Chondrocyte (in vitro differentiated cells): ENCODE data around the gene CDHR3. TPM values are rescaled to one million over a fixed set of nuclear protein-coding genes. Genes with fewer than 3 reads are reported as not detected.

Experiments used
- DNase-seq: peaks from one replicate; pipeline ENCODE4 v3.0.0; 2021; ENCODE audit warnings: mixed read lengths, low spot score
- H3K27ac Mint-ChIP-seq: one replicate; pipeline ENCODE4 v1.8.0; 2021; ENCODE audit warnings: mild to moderate bottlenecking, moderate library complexity, mixed read lengths; ENCODE audit not compliant: unreplicated experiment
- H3K27me3 Mint-ChIP-seq: 2 replicates; pipeline ENCODE4 v1.8.0; 2021; ENCODE audit warnings: low read depth, mixed read lengths
- H3K36me3 Mint-ChIP-seq: 2 replicates; pipeline ENCODE4 v1.8.0; 2021; ENCODE audit warnings: low read depth, mixed read lengths
- H3K4me1 Mint-ChIP-seq: 2 replicates; pipeline ENCODE4 v1.8.0; 2021; ENCODE audit warnings: low read depth, mild to moderate bottlenecking, mixed read lengths
- H3K4me3 Mint-ChIP-seq: one replicate; pipeline ENCODE4 v1.8.0; 2021; ENCODE audit warnings: mild to moderate bottlenecking, moderate library complexity, mixed read lengths; ENCODE audit not compliant: unreplicated experiment
- H3K9me3 Mint-ChIP-seq: 2 replicates; pipeline ENCODE4 v1.8.0; 2021; ENCODE audit warnings: low read depth, mixed read lengths
- CTCF ChIP-seq: fragments of 200-600 bp; sonication (generic); IDR thresholded peaks from 2 replicates; pipeline ENCODE4 v1.5.0; 2021; ENCODE audit warnings: antibody characterized with exemption, mild to moderate bottlenecking, moderate library complexity
- total RNA-seq: library from RNA; stranded (reverse); gene quantifications from 3 replicates; pipeline ENCODE4 v1.2.1, GENCODE V29; 2021

Gene CDHR3
- total RNA-seq, 1 donor from 2014 or later = 1.0 TPM

GRCh38 chr7:106072715-106073091, 109.6 kb downstream of the CDHR3 start:
- Mint-ChIP-seq H3K4me1 (peaks cover 17% of the 10 kb centered on the region), H3K9me3 (no peaks in the 10 kb centered on the region), H3K27ac (no peak overlapping the region)

GRCh38 chr7:106073701-106074100, 110.6 kb downstream of the CDHR3 start:
- TF ChIP-seq CTCF = no peak
- no peak overlapping the region for H3K4me3 Mint-ChIP-seq
- H3K27ac Mint-ChIP-seq = no peak overlapping the region
- H3K27me3 Mint-ChIP-seq = no peaks in the 10 kb centered on the region
- H3K9me3 Mint-ChIP-seq = no peaks in the 10 kb centered on the region
- H3K36me3 Mint-ChIP-seq = no peaks in the 10 kb centered on the region
- DNase-seq = no peak
- H3K4me1 Mint-ChIP-seq = peaks cover 16% of the 10 kb centered on the region

More at GRCh38 chr7:106072715-106073091, 109.6 kb downstream of the CDHR3 start:
- Mint-ChIP-seq H3K36me3 (no peaks in the 10 kb centered on the region), H3K27me3 (no peaks in the 10 kb centered on the region), H3K4me3 (no peak overlapping the region)
- TF ChIP-seq CTCF = no peak
- no peak for DNase-seq

GRCh38 chr7:106074257-106074656, 111.2 kb downstream of the CDHR3 start:
- H3K4me3 Mint-ChIP-seq = no peak overlapping the region
- no peak for TF ChIP-seq CTCF
- H3K4me1 Mint-ChIP-seq = peaks cover 14% of the 10 kb centered on the region
- H3K36me3 Mint-ChIP-seq = no peaks in the 10 kb centered on the region
- DNase-seq = no peak
- H3K9me3 Mint-ChIP-seq = no peaks in the 10 kb centered on the region
- no peak overlapping the region for H3K27ac Mint-ChIP-seq
- no peaks in the 10 kb centered on the region for H3K27me3 Mint-ChIP-seq

- DNase-seq = no peak
- Mint-ChIP-seq H3K27me3 (no peaks in the 10 kb centered on the region), H3K4me3 (no peak overlapping the region), H3K36me3 (no peaks in the 10 kb centered on the region), H3K9me3 (peaks cover 3% of the 10 kb centered on the region), H3K4me1 (peaks cover 14% of the 10 kb centered on the region), H3K27ac (no peak overlapping the region)
- TF ChIP-seq CTCF = no peak
These were observed 112.9 kb downstream of the CDHR3 start for GRCh38 chr7:106075937-106076336.

- H3K27ac Mint-ChIP-seq = no peak overlapping the region
- H3K27me3 Mint-ChIP-seq = no peaks in the 10 kb centered on the region
- no peak for DNase-seq
- peaks cover 10% of the 10 kb centered on the region for H3K4me1 Mint-ChIP-seq
- H3K4me3 Mint-ChIP-seq = no peak overlapping the region
- peaks cover 3% of the 10 kb centered on the region for H3K9me3 Mint-ChIP-seq
- H3K36me3 Mint-ChIP-seq = no peaks in the 10 kb centered on the region
- TF ChIP-seq CTCF = no peak
These were observed 113.5 kb downstream of the CDHR3 start for GRCh38 chr7:106076537-106076936.
